ENCODE data around the gene CPD. TPM values are rescaled to one million over a fixed set of nuclear protein-coding genes. Genes with fewer than 3 reads are reported as not detected.

The CPD gene
- polyA plus RNA-seq, 1 experiment, result 109 TPM

DNA sequence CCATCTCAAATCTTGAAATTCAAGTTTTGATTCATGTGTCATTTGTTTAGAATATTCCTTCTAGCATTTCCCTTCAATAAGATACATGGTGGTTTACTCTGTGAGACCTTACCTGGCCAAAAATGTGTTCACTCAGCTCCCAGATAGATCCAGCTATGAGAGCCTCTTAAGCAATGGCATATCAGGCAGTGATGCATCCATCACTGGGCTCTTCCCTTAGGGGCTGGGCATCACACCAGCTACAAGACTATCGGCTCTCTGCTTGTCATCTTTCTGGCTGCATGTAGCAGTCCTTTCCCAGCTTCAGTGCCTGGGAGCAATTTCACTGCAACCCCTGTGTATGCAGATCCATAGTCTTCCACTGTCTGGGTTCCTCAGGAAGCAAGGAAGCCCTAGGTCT is 139.1 kb downstream of the CPD start:
- CTCF ChIA-PET, result interaction anchor here (1.7 kb wide), 1 partner anchor 41 kb away, joined by 4 read pairs; the partner anchor contains the start of gene GOSR1
- no peak for DNase-seq (ENCODE audit: low read depth, low spot score)
- TF ChIP-seq, protein P1, sequence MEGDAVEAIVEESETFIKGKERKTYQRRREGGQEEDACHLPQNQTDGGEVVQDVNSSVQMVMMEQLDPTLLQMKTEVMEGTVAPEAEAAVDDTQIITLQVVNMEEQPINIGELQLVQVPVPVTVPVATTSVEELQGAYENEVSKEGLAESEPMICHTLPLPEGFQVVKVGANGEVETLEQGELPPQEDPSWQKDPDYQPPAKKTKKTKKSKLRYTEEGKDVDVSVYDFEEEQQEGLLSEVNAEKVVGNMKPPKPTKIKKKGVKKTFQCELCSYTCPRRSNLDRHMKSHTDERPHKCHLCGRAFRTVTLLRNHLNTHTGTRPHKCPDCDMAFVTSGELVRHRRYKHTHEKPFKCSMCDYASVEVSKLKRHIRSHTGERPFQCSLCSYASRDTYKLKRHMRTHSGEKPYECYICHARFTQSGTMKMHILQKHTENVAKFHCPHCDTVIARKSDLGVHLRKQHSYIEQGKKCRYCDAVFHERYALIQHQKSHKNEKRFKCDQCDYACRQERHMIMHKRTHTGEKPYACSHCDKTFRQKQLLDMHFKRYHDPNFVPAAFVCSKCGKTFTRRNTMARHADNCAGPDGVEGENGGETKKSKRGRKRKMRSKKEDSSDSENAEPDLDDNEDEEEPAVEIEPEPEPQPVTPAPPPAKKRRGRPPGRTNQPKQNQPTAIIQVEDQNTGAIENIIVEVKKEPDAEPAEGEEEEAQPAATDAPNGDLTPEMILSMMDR (IDR thresholded peaks at IDR 0.05; ENCODE audit: low read depth, low read length), result no peak
- POLR2A ChIA-PET, result no interaction called here
- Histone ChIP-seq H3K27ac (ENCODE audit: low read depth, low read length) (no peak overlapping the region), H3K4me3 (ENCODE audit: low read depth, low read length) (no peak overlapping the region), H3K9me3 (ENCODE audit: control insufficient read depth, insufficient read depth, low read length) (no peaks in the 10 kb centered on the region), H3K27me3 (ENCODE audit: control insufficient read depth, insufficient read depth, low read length) (no peaks in the 10 kb centered on the region)

DNA sequence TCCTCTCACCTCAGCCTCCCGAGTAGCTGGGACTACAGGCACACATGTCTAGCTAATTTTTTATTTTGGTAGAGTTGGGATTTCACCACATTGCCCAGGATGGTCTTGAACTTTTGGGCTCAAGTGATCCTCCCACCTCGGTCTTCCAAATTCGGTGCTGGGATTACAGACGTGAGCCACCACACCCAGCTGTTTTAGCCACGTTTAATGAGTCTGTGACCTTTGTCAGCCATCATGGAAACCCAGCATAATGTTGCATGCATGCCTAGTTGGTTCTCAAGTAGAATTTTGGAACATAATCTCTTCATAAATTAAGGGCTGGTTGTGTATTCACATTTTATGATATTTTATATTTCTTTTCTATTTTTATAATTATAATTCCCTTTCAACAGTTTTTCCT is 140.4 kb downstream of the CPD start:
- no peak overlapping the region for H3K4me3 ChIP-seq (ENCODE audit: low read depth, low read length)
- DNase-seq (ENCODE audit: low read depth, low spot score), result no peak
- no peaks in the 10 kb centered on the region for H3K27me3 ChIP-seq (ENCODE audit: control insufficient read depth, insufficient read depth, low read length)
- no peaks in the 10 kb centered on the region for H3K9me3 ChIP-seq (ENCODE audit: control insufficient read depth, insufficient read depth, low read length)
- CTCF ChIA-PET, result interaction anchor here (0.6 to 1.7 kb wide), 3 partner anchors 42 to 587 kb away, joined by 3 to 8 read pairs (median 3); partner anchors contain the start of gene GOSR1
- POLR2A ChIA-PET, result no interaction called here
- TF ChIP-seq, protein P1 (IDR thresholded peaks at IDR 0.05; ENCODE audit: low read depth, low read length), result no peak
- H3K27ac ChIP-seq (ENCODE audit: low read depth, low read length), result peak overlapping the region; percentile 52

Small RNAs within 50 kb of the gene (small RNA-seq; reads per million reads assigned to genes)
- gene RF00019 (ENCODE audit: insufficient read length, low read depth) (not detected), gene RNU6-990P (ENCODE audit: insufficient read length, low read depth) (not detected)

Other genes starting within 250 kb of the CPD start
- 0.02 TPM in 1 of 2 replicates, not detected in the other for gene SLC6A4, start 143.2 kb upstream of the CPD start, polyA plus RNA-seq (2011; rRNA removed)
- 19.4 and 20.3 TPM in 2 replicates for gene BLMH, start 87.0 kb upstream of the CPD start, polyA plus RNA-seq (2011; rRNA removed)
- not detected in 2 replicates for gene TMIGD1, start 44.9 kb upstream of the CPD start, polyA plus RNA-seq (2011; rRNA removed)
- 21.1 and 28.5 TPM in 2 replicates for gene GOSR1, start 98.5 kb downstream of the CPD start, polyA plus RNA-seq (2011; rRNA removed)